ENCODE results near the gene HK2.

DNA sequence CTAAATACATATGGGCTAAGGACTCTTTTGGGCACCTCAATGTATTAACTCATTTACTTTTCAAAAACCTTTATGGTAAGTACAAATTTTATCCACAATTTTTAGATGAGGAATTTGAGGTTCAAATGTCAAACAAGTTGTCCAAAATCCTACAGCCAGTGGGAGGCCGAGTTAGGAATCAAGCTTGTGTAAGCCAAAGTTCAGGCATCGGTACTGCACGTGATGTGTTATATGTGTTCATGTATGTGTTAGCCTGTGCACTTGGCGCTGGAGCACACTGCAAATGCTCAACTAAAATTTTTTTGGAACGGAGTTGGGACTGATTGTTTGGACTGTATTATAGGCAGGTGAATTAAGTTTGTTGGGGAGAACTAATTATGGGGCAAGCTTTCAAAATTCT lies 22.7 kb downstream of the HK2 start:
- no peak for TF ChIP-seq CTCF (IDR thresholded peaks at IDR 0.05; ENCODE audit: borderline replicate concordance, extremely low read depth, low read length, poor library complexity, severe bottlenecking)
- TF ChIP-seq EZH2 (IDR thresholded peaks at IDR 0.05; ENCODE audit: borderline replicate concordance, low read depth, low read length, severe bottlenecking): no peak

Data from DND-41 (cell line).